ENCODE results near the gene LRRC32.

LRRC32 gene

GRCh38 chr11:76635991-76636738, 34.4 kb downstream of the LRRC32 start:
- Histone ChIP-seq H3K79me1 (replicated peaks; ENCODE audit: low read length, poor library complexity, severe bottlenecking) (no peaks in the 10 kb centered on the region), H2BK5ac (ENCODE audit: low read depth, low read length, poor library complexity, severe bottlenecking) (no peak overlapping the region), H3K4me1 (ENCODE audit: control insufficient read depth, insufficient read depth, low read depth, low read length) (no peaks in the 10 kb centered on the region), H2BK15ac (ENCODE audit: low read depth, poor library complexity, severe bottlenecking) (no peak overlapping the region), H3K36me3 (ENCODE audit: control insufficient read depth in 1 of 2, insufficient read depth in 2 of 2, low read depth in 1 of 2, low read length in 2 of 2) (no peaks in the 10 kb centered on the region), H4K91ac (ENCODE audit: low read length) (no peak overlapping the region), H2AFZ (ENCODE audit: low read depth, low read length) (no peak overlapping the region), H3K9ac (ENCODE audit: low read length) (no peak overlapping the region), H4K8ac (ENCODE audit: low read length) (no peak overlapping the region), H3K27ac (ENCODE audit: low read length, poor library complexity, severe bottlenecking) (no peak overlapping the region), H3K4me2 (ENCODE audit: low read length, poor library complexity, severe bottlenecking) (no peak overlapping the region), H3K27me3 (ENCODE audit: control insufficient read depth in 1 of 2, insufficient read depth in 1 of 2, low read length in 2 of 2) (peaks cover 0 to 29% of the 10 kb centered on the region in 2 experiments), H3K14ac (ENCODE audit: low read length in 2 of 2) (no peak overlapping the region), H2AK5ac (ENCODE audit: low read length, severe bottlenecking) (no peak overlapping the region), H3K9me3 (ENCODE audit: control insufficient read depth, low read length) (no peaks in the 10 kb centered on the region), H2BK120ac (ENCODE audit: low read depth, low read length) (no peak overlapping the region), H3K23ac (ENCODE audit: low read length in 2 of 2) (no peak overlapping the region), H3K18ac (ENCODE audit: low read depth in 1 of 2, low read length in 2 of 2) (no peak overlapping the region), H3K4me3 (ENCODE audit: insufficient read depth in 1 of 2, low read depth in 1 of 2, low read length in 2 of 2) (no peak overlapping the region), H3K4ac (ENCODE audit: low read depth in 1 of 2, low read length in 2 of 2) (no peak overlapping the region), H2BK12ac (ENCODE audit: low read length in 2 of 2) (no peak overlapping the region)
- WGBS, result 89% methylated on average over 7 of the region's 7 CpGs
- no peak for DNase-seq

GRCh38 chr11:76634886-76635285, 35.7 kb downstream of the LRRC32 start:
- Histone ChIP-seq H4K91ac (ENCODE audit: low read length) (no peak overlapping the region), H3K27ac (ENCODE audit: low read length, poor library complexity, severe bottlenecking) (no peak overlapping the region), H2AFZ (ENCODE audit: low read depth, low read length) (no peak overlapping the region), H2AK5ac (ENCODE audit: low read length, severe bottlenecking) (no peak overlapping the region), H3K4me2 (ENCODE audit: low read length, poor library complexity, severe bottlenecking) (no peak overlapping the region), H2BK15ac (ENCODE audit: low read depth, poor library complexity, severe bottlenecking) (no peak overlapping the region), H3K36me3 (ENCODE audit: control insufficient read depth in 1 of 2, insufficient read depth in 2 of 2, low read depth in 1 of 2, low read length in 2 of 2) (no peaks in the 10 kb centered on the region), H2BK12ac (ENCODE audit: low read length in 2 of 2) (no peak overlapping the region), H3K4ac (ENCODE audit: low read depth in 1 of 2, low read length in 2 of 2) (no peak overlapping the region), H3K4me3 (ENCODE audit: insufficient read depth in 1 of 2, low read depth in 1 of 2, low read length in 2 of 2) (no peak overlapping the region), H3K14ac (ENCODE audit: low read length in 2 of 2) (no peak overlapping the region), H3K18ac (ENCODE audit: low read depth in 1 of 2, low read length in 2 of 2) (no peak overlapping the region), H3K27me3 (ENCODE audit: control insufficient read depth in 1 of 2, insufficient read depth in 1 of 2, low read length in 2 of 2) (peaks cover 0 to 29% of the 10 kb centered on the region in 2 experiments), H3K4me1 (ENCODE audit: control insufficient read depth, insufficient read depth, low read depth, low read length) (no peaks in the 10 kb centered on the region), H3K9ac (ENCODE audit: low read length) (no peak overlapping the region), H3K79me1 (replicated peaks; ENCODE audit: low read length, poor library complexity, severe bottlenecking) (no peaks in the 10 kb centered on the region), H2BK120ac (ENCODE audit: low read depth, low read length) (no peak overlapping the region), H2BK5ac (ENCODE audit: low read depth, low read length, poor library complexity, severe bottlenecking) (no peak overlapping the region), H3K9me3 (ENCODE audit: control insufficient read depth, low read length) (no peaks in the 10 kb centered on the region), H3K23ac (ENCODE audit: low read length in 2 of 2) (no peak overlapping the region), H4K8ac (ENCODE audit: low read length) (peak overlapping the region; percentile 14)
- no peak for DNase-seq
- 83% methylated on average over 4 of the region's 4 CpGs for WGBS

GRCh38 chr11:76632492-76632891, 38.1 kb downstream of the LRRC32 start:
- H3K18ac ChIP-seq (ENCODE audit: low read depth in 1 of 2, low read length in 2 of 2), result no peak overlapping the region
- WGBS, result 90% methylated on average over 2 of the region's 2 CpGs
- no peak overlapping the region for H2AFZ ChIP-seq (ENCODE audit: low read depth, low read length)
- no peak overlapping the region for H3K4me2 ChIP-seq (ENCODE audit: low read length, poor library complexity, severe bottlenecking)
- no peak overlapping the region for H3K27ac ChIP-seq (ENCODE audit: low read length, poor library complexity, severe bottlenecking)
- no peak for DNase-seq
- no peaks in the 10 kb centered on the region for H3K4me1 ChIP-seq (ENCODE audit: control insufficient read depth, insufficient read depth, low read depth, low read length)
- no peaks in the 10 kb centered on the region for H3K36me3 ChIP-seq (ENCODE audit: control insufficient read depth in 1 of 2, insufficient read depth in 2 of 2, low read depth in 1 of 2, low read length in 2 of 2)
- H3K23ac ChIP-seq (ENCODE audit: low read length in 2 of 2), result no peak overlapping the region
- no peak overlapping the region for H3K4ac ChIP-seq (ENCODE audit: low read depth in 1 of 2, low read length in 2 of 2)
- H2BK12ac ChIP-seq (ENCODE audit: low read length in 2 of 2), result no peak overlapping the region
- H4K91ac ChIP-seq (ENCODE audit: low read length), result no peak overlapping the region
- H2BK15ac ChIP-seq (ENCODE audit: low read depth, poor library complexity, severe bottlenecking), result no peak overlapping the region
- no peaks in the 10 kb centered on the region for H3K79me1 ChIP-seq (replicated peaks; ENCODE audit: low read length, poor library complexity, severe bottlenecking)
- H3K9me3 ChIP-seq (ENCODE audit: control insufficient read depth, low read length), result no peaks in the 10 kb centered on the region
- no peak overlapping the region for H2AK5ac ChIP-seq (ENCODE audit: low read length, severe bottlenecking)
- H3K9ac ChIP-seq (ENCODE audit: low read length), result no peak overlapping the region
- H2BK120ac ChIP-seq (ENCODE audit: low read depth, low read length), result no peak overlapping the region
- peaks cover 0 to 12% of the 10 kb centered on the region in 2 experiments for H3K27me3 ChIP-seq (ENCODE audit: control insufficient read depth in 1 of 2, insufficient read depth in 1 of 2, low read length in 2 of 2)
- H3K4me3 ChIP-seq (ENCODE audit: insufficient read depth in 1 of 2, low read depth in 1 of 2, low read length in 2 of 2), result no peak overlapping the region
- H3K14ac ChIP-seq (ENCODE audit: low read length in 2 of 2), result no peak overlapping the region
- no peak overlapping the region for H2BK5ac ChIP-seq (ENCODE audit: low read depth, low read length, poor library complexity, severe bottlenecking)
- no peak overlapping the region for H4K8ac ChIP-seq (ENCODE audit: low read length)

GRCh38 chr11:76631566-76632308, 38.8 kb downstream of the LRRC32 start:
- Histone ChIP-seq H3K4ac (ENCODE audit: low read depth in 1 of 2, low read length in 2 of 2) (no peak overlapping the region), H2BK5ac (ENCODE audit: low read depth, low read length, poor library complexity, severe bottlenecking) (no peak overlapping the region), H3K9me3 (ENCODE audit: control insufficient read depth, low read length) (no peaks in the 10 kb centered on the region), H3K9ac (ENCODE audit: low read length) (no peak overlapping the region), H2BK120ac (ENCODE audit: low read depth, low read length) (no peak overlapping the region), H3K27ac (ENCODE audit: low read length, poor library complexity, severe bottlenecking) (no peak overlapping the region), H3K4me2 (ENCODE audit: low read length, poor library complexity, severe bottlenecking) (no peak overlapping the region), H3K14ac (ENCODE audit: low read length in 2 of 2) (no peak overlapping the region), H2AFZ (ENCODE audit: low read depth, low read length) (no peak overlapping the region), H4K8ac (ENCODE audit: low read length) (no peak overlapping the region), H2AK5ac (ENCODE audit: low read length, severe bottlenecking) (no peak overlapping the region), H3K4me1 (ENCODE audit: control insufficient read depth, insufficient read depth, low read depth, low read length) (no peaks in the 10 kb centered on the region), H3K27me3 (ENCODE audit: control insufficient read depth in 1 of 2, insufficient read depth in 1 of 2, low read length in 2 of 2) (peaks cover 0 to 12% of the 10 kb centered on the region in 2 experiments), H3K79me1 (replicated peaks; ENCODE audit: low read length, poor library complexity, severe bottlenecking) (no peaks in the 10 kb centered on the region), H3K18ac (ENCODE audit: low read depth in 1 of 2, low read length in 2 of 2) (no peak overlapping the region), H2BK15ac (ENCODE audit: low read depth, poor library complexity, severe bottlenecking) (no peak overlapping the region), H2BK12ac (ENCODE audit: low read length in 2 of 2) (no peak overlapping the region), H4K91ac (ENCODE audit: low read length) (no peak overlapping the region), H3K4me3 (ENCODE audit: insufficient read depth in 1 of 2, low read depth in 1 of 2, low read length in 2 of 2) (no peak overlapping the region), H3K36me3 (ENCODE audit: control insufficient read depth in 1 of 2, insufficient read depth in 2 of 2, low read depth in 1 of 2, low read length in 2 of 2) (no peaks in the 10 kb centered on the region), H3K23ac (ENCODE audit: low read length in 2 of 2) (no peak overlapping the region)
- DNase-seq, result no peak
- 71% methylated on average over 2 of the region's 3 CpGs for WGBS

Data from mesenchymal stem cell (in vitro differentiated cells and primary cell).